Stimulated activated CD4-positive, alpha-beta T cell treated with anti-CD3 and anti-CD28 coated beads, Interleukin-12 subunit alpha, Interleukin-12 subunit beta, amount 100 ng/mL, for 48 hours (primary cell): ENCODE data around the gene CHST13.
"Not testable (repeated sequence)": the region's sequence is repeated elsewhere in the genome, so short reads cannot be mapped to it uniquely, and the experiment has no call there.

Experiments
- DNase-seq, 3 donors: peaks; one replicate each; pipeline ENCODE4 v3.0.0-alpha.2; 2020; ENCODE audit warnings: low read depth in 2 of 3, low spot score in 1 of 3

The CHST13 gene

DNA sequence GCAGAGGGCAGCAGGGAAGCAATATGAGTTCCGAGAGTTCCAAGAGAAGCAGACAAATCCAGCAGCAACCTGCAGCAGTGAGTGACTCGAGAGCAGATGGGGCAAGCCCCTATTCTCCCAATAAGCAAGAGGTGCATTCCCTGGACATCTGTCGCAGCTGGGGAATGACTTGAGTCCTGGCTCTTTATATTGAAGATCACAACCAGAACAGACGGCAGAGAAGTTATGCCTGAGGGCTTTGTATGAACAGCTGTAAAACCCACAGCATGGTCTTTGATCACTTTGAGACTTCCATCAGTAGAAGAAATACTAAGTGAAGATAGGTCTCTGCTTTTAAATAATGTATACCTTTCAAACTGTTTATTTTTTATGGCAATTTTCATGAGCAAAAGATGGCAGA lies 58.4 kb downstream of the CHST13 start:
- no peak for DNase-seq

DNA sequence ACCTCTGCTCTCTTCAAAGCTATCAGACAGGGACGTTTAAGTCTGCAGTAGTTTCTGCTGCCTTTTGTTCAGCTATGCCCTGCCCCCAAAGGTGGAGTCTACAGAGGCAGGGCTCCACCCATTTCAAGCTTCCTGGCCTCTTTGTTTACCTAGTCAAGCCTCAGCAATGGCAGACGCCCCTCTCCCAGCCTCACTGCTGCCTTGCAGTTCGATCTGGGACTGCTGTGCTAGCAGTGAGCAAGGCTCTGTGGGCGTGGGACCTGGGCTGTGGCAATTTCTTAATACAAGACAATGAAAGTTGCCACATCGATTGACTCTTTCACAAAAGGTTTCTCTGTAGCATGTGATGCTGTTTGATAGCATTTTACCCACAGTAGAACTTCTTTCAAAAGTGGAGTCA lies 67.6 kb downstream of the CHST13 start:
- DNase-seq, result not testable (repeated sequence)
